ENCODE measurements around the gene CAPN7. TPM values are rescaled to one million over a fixed set of nuclear protein-coding genes. Genes with fewer than 3 reads are reported as not detected.

The CAPN7 gene
- total RNA-seq, 2 experiments from 2014 or later: 23.9 to 27.7 TPM

DNA sequence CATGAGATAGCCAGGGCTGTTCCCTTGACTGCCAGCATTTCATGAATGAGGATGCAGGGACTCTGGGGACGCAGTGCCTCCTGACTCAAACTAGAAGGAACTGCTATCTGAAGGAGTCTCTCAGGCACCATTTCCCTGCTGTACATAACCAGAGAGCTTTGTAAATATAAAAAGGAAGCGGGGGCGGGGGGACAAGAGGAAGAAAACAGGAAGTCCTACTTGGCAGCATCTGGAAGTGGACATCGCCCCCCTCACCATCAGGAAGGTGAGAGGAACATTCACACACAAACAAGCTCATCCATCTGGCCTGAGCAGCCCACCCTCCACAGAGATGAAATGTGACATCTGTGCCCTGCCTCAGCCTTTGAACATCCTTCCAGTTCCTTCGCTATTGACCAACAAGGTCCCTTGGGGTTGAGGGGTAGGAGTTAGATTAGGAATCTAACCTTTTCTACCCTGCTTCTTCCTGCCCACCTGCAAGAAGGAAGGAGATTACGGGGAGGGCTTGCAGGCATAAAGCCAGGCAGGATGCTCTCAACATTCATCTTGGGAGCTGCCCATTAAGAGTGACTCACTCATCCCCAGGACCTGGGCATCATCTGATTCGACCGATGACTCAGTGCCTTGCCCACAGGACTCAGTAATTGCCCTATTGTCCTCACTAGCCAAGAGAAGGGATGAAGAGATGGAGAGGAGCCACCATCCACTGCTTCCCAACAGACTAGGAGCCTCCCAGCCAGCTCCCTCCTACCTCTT lies 94.5 kb downstream of the CAPN7 start:
- ChIA-PET POLR2A (no interaction called here), CTCF (interaction anchor here (0.6 to 2.4 kb wide), 4 partner anchors 23 to 132 kb away, joined by 3 to 11 read pairs (median 4); no protein-coding TSS in a partner anchor)

DNA sequence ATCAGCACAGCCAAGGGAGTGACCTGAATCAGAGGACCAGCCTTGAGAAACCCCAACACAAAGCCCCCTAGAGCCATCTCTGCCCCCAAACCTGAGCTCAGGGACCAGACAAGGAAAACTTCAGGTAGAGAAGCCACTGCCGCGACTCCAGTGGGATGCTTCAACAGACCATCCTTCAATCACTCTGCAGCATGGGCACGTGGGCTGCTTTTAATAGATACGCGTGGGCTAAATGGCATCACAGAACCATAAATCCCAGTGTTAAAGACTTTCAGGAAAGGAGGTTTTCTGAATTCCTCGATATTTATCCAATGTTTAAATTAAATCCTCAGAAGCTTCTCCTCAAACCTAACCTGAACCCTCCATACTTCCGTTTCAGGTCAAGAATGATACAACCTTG lies 95.7 kb downstream of the CAPN7 start:
- CTCF ChIA-PET: no interaction called here
- POLR2A ChIA-PET: no interaction called here

Other genes starting within 250 kb of the CAPN7 start
- gene MRPS25, start 140.9 kb upstream of the CAPN7 start, total RNA-seq: 10 to 100 TPM; 90.5 to 90.8 TPM
- 10 to 100 TPM in 1 of 2 experiments, 1 to 10 TPM in 1; 9.6 to 10.0 TPM for gene RBSN, start 107.1 kb upstream of the CAPN7 start, total RNA-seq
- 1 to 10 TPM; 8.5 to 8.6 TPM for gene SH3BP5, start 126.3 kb downstream of the CAPN7 start, total RNA-seq
- gene METTL6, start 221.3 kb downstream of the CAPN7 start, total RNA-seq: 10 to 100 TPM; 22.2 to 23.3 TPM
- gene EAF1, start 221.4 kb downstream of the CAPN7 start, total RNA-seq: 10 to 100 TPM; 23.1 to 23.9 TPM